B cell (primary cell): ENCODE results near the gene ARHGDIB. TPM values are rescaled to one million over a fixed set of nuclear protein-coding genes. Genes with fewer than 3 reads are reported as not detected.

Experiments
- ATAC-seq: fragments of 200-7000 bp; cut with Tn5 transposase; one replicate; pipeline ENCODE4 v1.10.0; 2021; ENCODE audit warnings: low read depth, mild to moderate bottlenecking, moderate number of reproducible peaks, moderate library complexity
- CTCF ChIA-PET: fragments of 350-600 bp; sonication (Branson Sonifier 250); formaldehyde crosslinking; loops from one replicate; lab custom pipeline; 2021; ENCODE audit warnings: antibody characterized with exemption, inconsistent platforms; lab: Charles Lee
- POLR2A ChIA-PET: fragments of 350-600 bp; sonication (Branson Sonifier 250); formaldehyde crosslinking; loops from one replicate; lab custom pipeline; 2021; ENCODE audit warnings: antibody characterized with exemption; lab: Charles Lee
- DNase-seq: peaks from one replicate; pipeline ENCODE4 v3.0.0; 2013
- H2AFZ ChIP-seq: 2 replicates; pipeline ENCODE4 v1.6.1; 2012; ENCODE audit warnings: mild to moderate bottlenecking, low read depth, low read length; ENCODE audit not compliant: insufficient read depth, poor library complexity, severe bottlenecking
- H3K27ac ChIP-seq, 2 donors: 1 replicate in 1 of 2; 2 replicates in 1 of 2; pipeline ENCODE4 v1.5.1; 2012 to 2013; ENCODE audit warnings: low read length in 2 of 2, mild to moderate bottlenecking in 2 of 2, moderate library complexity in 1 of 2
- H3K27me3 ChIP-seq, 4 experiments: fragments of 200-600 bp in 1 of 4; sonication (generic) in 1 of 4; replicated peaks in 1 of 4; 1 replicate in 2 of 4; 2 replicates in 2 of 4; pipeline versions ENCODE4 v1.6.1 to v1.7.0; 2013 to 2016; ENCODE audit warnings: low read length in 3 of 4, mild to moderate bottlenecking in 2 of 4, mixed read lengths in 1 of 4, moderate library complexity in 1 of 4; ENCODE audit not compliant: insufficient read depth in 4 of 4, control insufficient read depth in 3 of 4; ENCODE audit errors: control extremely low read depth in 1 of 4
- H3K36me3 ChIP-seq, 2 experiments: replicated peaks in 1 of 2; 1 replicate in 1 of 2; 2 replicates in 1 of 2; pipeline versions ENCODE4 v1.6.1 to v1.7.1; 2013; ENCODE audit warnings: low read length in 1 of 2; ENCODE audit not compliant: insufficient read depth in 2 of 2, control insufficient read depth in 1 of 2; ENCODE audit errors: control extremely low read depth in 1 of 2, extremely low read depth in 1 of 2
- H3K4me1 ChIP-seq, 2 donors: fragments of 200-600 bp in 1 of 2; sonication (generic) in 1 of 2; 1 replicate in 1 of 2; 2 replicates in 1 of 2; pipeline versions ENCODE4 v1.5.1 to v1.6.1; 2013 to 2017; ENCODE audit warnings: low read length in 2 of 2; ENCODE audit not compliant: control insufficient read depth in 2 of 2, insufficient read depth in 2 of 2
- H3K4me2 ChIP-seq: replicated peaks from 2 replicates; pipeline ENCODE3; 2012; ENCODE audit warnings: mild to moderate bottlenecking, low read depth, low read length; ENCODE audit not compliant: poor library complexity, severe bottlenecking
- H3K4me3 ChIP-seq, 5 experiments: fragments of 200-600 bp in 1 of 5; sonication (generic) in 1 of 5; 1 replicate in 3 of 5; 2 replicates in 2 of 5; pipeline versions ENCODE4 v1.5.1 to v1.7.0; 2011 to 2016; ENCODE audit warnings: low read length in 4 of 5, mild to moderate bottlenecking in 4 of 5, low read depth in 2 of 5, control low read depth in 1 of 5, moderate library complexity in 1 of 5; ENCODE audit not compliant: insufficient read depth in 1 of 5; ENCODE audit errors: control extremely low read depth in 1 of 5, extremely low read depth in 1 of 5
- H3K79me2 ChIP-seq: fragments of 200-600 bp; sonication (generic); one replicate; pipeline ENCODE4 v1.6.0; 2016; ENCODE audit warnings: low read length; ENCODE audit not compliant: control insufficient read depth, insufficient read depth
- H3K9ac ChIP-seq: fragments of 200-600 bp; sonication (generic); 2 replicates; pipeline ENCODE4 v1.6.1; 2017; ENCODE audit warnings: mild to moderate bottlenecking, low read length, moderate library complexity
- H3K9me3 ChIP-seq, 3 donors: one replicate each; pipeline versions ENCODE4 v1.6.1 to v1.7.1; 2013; ENCODE audit warnings: low read length in 2 of 3; ENCODE audit not compliant: control insufficient read depth in 2 of 3, insufficient read depth in 1 of 3; ENCODE audit errors: control extremely low read depth in 1 of 3
- H4K20me1 ChIP-seq: 2 replicates; pipeline ENCODE4 v1.6.0; 2012; ENCODE audit warnings: mild to moderate bottlenecking, low read length; ENCODE audit not compliant: insufficient read depth, control insufficient read depth, poor library complexity, severe bottlenecking
- H3K27ac Mint-ChIP-seq: one replicate; pipeline ENCODE4 v1.8.0; 2021; ENCODE audit warnings: mixed read lengths
- H3K27me3 Mint-ChIP-seq: one replicate; pipeline ENCODE4 v1.8.0; 2021; ENCODE audit warnings: mixed read lengths
- H3K4me1 Mint-ChIP-seq: one replicate; pipeline ENCODE4 v1.8.0; 2021; ENCODE audit warnings: mixed read lengths
- H3K4me3 Mint-ChIP-seq: one replicate; pipeline ENCODE4 v1.8.0; 2021; ENCODE audit warnings: mixed read lengths
- H3K9me3 Mint-ChIP-seq: one replicate; pipeline ENCODE4 v1.8.0; 2022; ENCODE audit warnings: mixed read lengths; ENCODE audit not compliant: insufficient read depth
- EZH2 ChIP-seq: IDR thresholded peaks from 2 replicates; pipeline ENCODE4 v1.6.1; 2012; ENCODE audit warnings: borderline replicate concordance, low read depth, mild to moderate bottlenecking, moderate library complexity, low read length; ENCODE audit not compliant: insufficient read depth, poor library complexity, severe bottlenecking
- WGBS: methylation state at CpG from one replicate; pipeline ENCODE4 v1.1.5; 2013; ENCODE audit warnings: missing lambda C conversion rate; ENCODE audit not compliant: insufficient coverage; 5-methylcytosine and 5-hydroxymethylcytosine counted together
- intact Hi-C: fragments of 100-400 bp; cut with micrococcal nuclease; formaldehyde crosslinking; loops from one replicate; pipeline ENCODE4 v1.10.0; 2022
- polyA plus RNA-seq: library from polyadenylated mRNA; depleted of rRNA; stranded (reverse); fragments of >200 nt; gene quantifications from 2 replicates; pipeline ENCODE4 v1.2.3, GENCODE V29; 2012
- total RNA-seq, 2 donors: library from RNA; stranded (reverse); fragments of 120-200 nt in 1 of 2; gene quantifications; 1 replicate in 1 of 2; 2 replicates in 1 of 2; pipeline versions ENCODE4 v1.2.3 to v1.2.4, GENCODE V29; 2013 to 2022
- TF ChIP-seq, protein P1 (sequence below): fragments of 200-600 bp; IDR thresholded peaks from one replicate; pipeline ENCODE4 v1.8.0; 2022; ENCODE audit warnings: antibody characterized with exemption, mild to moderate bottlenecking

Gene ARHGDIB
- total and polyA plus RNA-seq, 2 donors (not counting 1 experiment from before 2014, with no cell fraction given) = 514 to 826 TPM

DNA sequence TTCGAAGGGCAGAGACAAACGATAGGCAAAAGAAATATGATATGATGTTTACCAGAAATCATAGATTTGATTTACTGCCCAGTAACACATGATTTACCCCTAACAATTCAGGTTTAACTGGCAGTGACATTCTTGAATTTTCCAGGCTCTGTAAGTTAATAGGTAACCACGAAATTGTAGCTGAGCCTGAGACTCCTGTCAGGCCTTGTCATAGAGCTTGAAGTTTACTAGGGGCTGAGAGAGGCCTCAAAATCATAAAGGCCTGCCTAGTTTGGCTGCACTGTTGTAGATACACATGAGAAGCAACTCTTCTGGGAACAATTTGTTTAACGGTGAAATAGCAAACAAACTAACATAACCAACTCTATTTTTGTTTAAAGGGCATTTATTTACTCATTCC, 26.4 kb downstream of the ARHGDIB start:
- peaks cover 22% of the 10 kb centered on the region for H3K79me2 ChIP-seq
- H3K4me1 Mint-ChIP-seq = peaks cover 26% of the 10 kb centered on the region
- no peak overlapping the region for H3K9ac ChIP-seq
- no peaks in the 10 kb centered on the region for H3K27me3 ChIP-seq
- no peak overlapping the region for H3K4me2 ChIP-seq
- H3K4me3 Mint-ChIP-seq = no peak overlapping the region
- no peak overlapping the region for H2AFZ ChIP-seq
- peaks cover 11 to 19% of the 10 kb centered on the region in 2 donors for H3K4me1 ChIP-seq
- H4K20me1 ChIP-seq = no peaks in the 10 kb centered on the region
- WGBS = 80% methylated on average over 1 of the region's 4 CpGs
- H3K9me3 Mint-ChIP-seq = peaks cover 2% of the 10 kb centered on the region
- peaks cover 19 to 49% of the 10 kb centered on the region in 2 experiments for H3K36me3 ChIP-seq
- ChIA-PET POLR2A (no interaction called here), CTCF (no interaction called here)
- H3K9me3 ChIP-seq = peaks cover 0 to 8% (median 0%) of the 10 kb centered on the region in 3 donors
- DNase-seq (no peak), ATAC-seq (no peak)
- no peak overlapping the region for H3K27ac Mint-ChIP-seq
- no peaks in the 10 kb centered on the region for H3K27me3 Mint-ChIP-seq
- no peak for TF ChIP-seq EZH2
- TF ChIP-seq, protein P1, sequence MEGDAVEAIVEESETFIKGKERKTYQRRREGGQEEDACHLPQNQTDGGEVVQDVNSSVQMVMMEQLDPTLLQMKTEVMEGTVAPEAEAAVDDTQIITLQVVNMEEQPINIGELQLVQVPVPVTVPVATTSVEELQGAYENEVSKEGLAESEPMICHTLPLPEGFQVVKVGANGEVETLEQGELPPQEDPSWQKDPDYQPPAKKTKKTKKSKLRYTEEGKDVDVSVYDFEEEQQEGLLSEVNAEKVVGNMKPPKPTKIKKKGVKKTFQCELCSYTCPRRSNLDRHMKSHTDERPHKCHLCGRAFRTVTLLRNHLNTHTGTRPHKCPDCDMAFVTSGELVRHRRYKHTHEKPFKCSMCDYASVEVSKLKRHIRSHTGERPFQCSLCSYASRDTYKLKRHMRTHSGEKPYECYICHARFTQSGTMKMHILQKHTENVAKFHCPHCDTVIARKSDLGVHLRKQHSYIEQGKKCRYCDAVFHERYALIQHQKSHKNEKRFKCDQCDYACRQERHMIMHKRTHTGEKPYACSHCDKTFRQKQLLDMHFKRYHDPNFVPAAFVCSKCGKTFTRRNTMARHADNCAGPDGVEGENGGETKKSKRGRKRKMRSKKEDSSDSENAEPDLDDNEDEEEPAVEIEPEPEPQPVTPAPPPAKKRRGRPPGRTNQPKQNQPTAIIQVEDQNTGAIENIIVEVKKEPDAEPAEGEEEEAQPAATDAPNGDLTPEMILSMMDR = no peak
- no peak overlapping the region for H3K4me3 ChIP-seq
- no peak overlapping the region for H3K27ac ChIP-seq
- intact Hi-C loops = no loop called here

DNA sequence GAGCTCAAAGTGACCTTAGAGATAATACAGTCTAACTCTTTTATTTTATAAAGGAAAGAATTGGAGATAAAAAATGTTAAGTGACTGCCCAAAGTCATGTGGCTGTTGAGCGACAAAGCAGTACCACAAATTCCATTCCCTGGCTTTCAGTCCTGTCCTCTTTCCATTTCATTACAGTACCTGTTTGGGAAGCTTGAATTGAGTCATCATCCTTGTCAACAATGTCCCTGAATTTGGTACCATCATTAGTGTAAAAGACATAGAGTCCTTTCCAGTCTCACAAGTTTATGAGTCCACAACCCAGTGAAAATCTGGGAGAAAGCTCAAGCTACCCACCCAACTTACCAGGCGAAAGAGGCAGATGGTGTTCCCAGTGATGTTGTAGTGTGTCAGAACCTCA, 26.9 kb downstream of the ARHGDIB start:
- Histone ChIP-seq H4K20me1 (no peaks in the 10 kb centered on the region), H3K36me3 (peaks cover 19 to 46% of the 10 kb centered on the region in 2 experiments), H3K27me3 (no peaks in the 10 kb centered on the region), H3K4me1 (peaks cover 8 to 18% of the 10 kb centered on the region in 2 donors), H3K4me2 (no peak overlapping the region), H3K9ac (no peak overlapping the region), H3K79me2 (peaks cover 22% of the 10 kb centered on the region), H2AFZ (no peak overlapping the region), H3K4me3 (no peak overlapping the region), H3K27ac (no peak overlapping the region), H3K9me3 (peaks cover 0 to 8% (median 0%) of the 10 kb centered on the region in 3 donors)
- DNase-seq = no peak
- no peak for TF ChIP-seq EZH2
- TF ChIP-seq, protein P1 = no peak
- POLR2A ChIA-PET = no interaction called here
- no peaks in the 10 kb centered on the region for H3K27me3 Mint-ChIP-seq
- H3K9me3 Mint-ChIP-seq = peaks cover 2% of the 10 kb centered on the region
- 100% methylated on average over 1 of the region's 2 CpGs for WGBS
- ATAC-seq = no peak
- CTCF ChIA-PET = interaction anchor here (1.5 kb wide), 1 partner anchor 86 kb away, joined by 6 read pairs; no protein-coding TSS in a partner anchor
- intact Hi-C loops = no loop called here
- H3K27ac Mint-ChIP-seq = no peak overlapping the region
- H3K4me1 Mint-ChIP-seq = peaks cover 22% of the 10 kb centered on the region
- H3K4me3 Mint-ChIP-seq = no peak overlapping the region
